Measurements from ENCODE around the gene SLC37A2. TPM values are rescaled to one million over a fixed set of nuclear protein-coding genes. Genes with fewer than 3 reads are reported as not detected.

SLC37A2 gene
- total and polyA plus RNA-seq, 8 donors: 2.2 to 42.5 (median 3.2) TPM

- H3K27me3 ChIP-seq: peaks cover 0 to 16% of the 10 kb centered on the region in 2 donors
- no peak overlapping the region for H3K27ac ChIP-seq
- H3K4me1 ChIP-seq: peaks cover 0 to 2% of the 10 kb centered on the region in 2 donors
- TF ChIP-seq, protein P1, sequence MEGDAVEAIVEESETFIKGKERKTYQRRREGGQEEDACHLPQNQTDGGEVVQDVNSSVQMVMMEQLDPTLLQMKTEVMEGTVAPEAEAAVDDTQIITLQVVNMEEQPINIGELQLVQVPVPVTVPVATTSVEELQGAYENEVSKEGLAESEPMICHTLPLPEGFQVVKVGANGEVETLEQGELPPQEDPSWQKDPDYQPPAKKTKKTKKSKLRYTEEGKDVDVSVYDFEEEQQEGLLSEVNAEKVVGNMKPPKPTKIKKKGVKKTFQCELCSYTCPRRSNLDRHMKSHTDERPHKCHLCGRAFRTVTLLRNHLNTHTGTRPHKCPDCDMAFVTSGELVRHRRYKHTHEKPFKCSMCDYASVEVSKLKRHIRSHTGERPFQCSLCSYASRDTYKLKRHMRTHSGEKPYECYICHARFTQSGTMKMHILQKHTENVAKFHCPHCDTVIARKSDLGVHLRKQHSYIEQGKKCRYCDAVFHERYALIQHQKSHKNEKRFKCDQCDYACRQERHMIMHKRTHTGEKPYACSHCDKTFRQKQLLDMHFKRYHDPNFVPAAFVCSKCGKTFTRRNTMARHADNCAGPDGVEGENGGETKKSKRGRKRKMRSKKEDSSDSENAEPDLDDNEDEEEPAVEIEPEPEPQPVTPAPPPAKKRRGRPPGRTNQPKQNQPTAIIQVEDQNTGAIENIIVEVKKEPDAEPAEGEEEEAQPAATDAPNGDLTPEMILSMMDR (IDR thresholded peaks at IDR 0.05): no peak
- intact Hi-C loops (cut with DNase I): no loop called here
- DNase-seq (no peak), ATAC-seq (no peak)
- H3K4me3 ChIP-seq: no peak overlapping the region
- no peaks in the 10 kb centered on the region for H3K36me3 ChIP-seq
- H3K9me3 ChIP-seq: no peaks in the 10 kb centered on the region
Observed at GRCh38 chr11:125129316-125129993, 66.3 kb downstream of the SLC37A2 start.

GRCh38 chr11:125132071-125132470, 69.0 kb downstream of the SLC37A2 start:
- DNase-seq (no peak), ATAC-seq (no peak)
- Histone ChIP-seq H3K27me3 (peaks cover 0 to 16% of the 10 kb centered on the region in 2 donors), H3K36me3 (no peaks in the 10 kb centered on the region), H3K9me3 (no peaks in the 10 kb centered on the region), H3K4me3 (no peak overlapping the region), H3K27ac (no peak overlapping the region), H3K4me1 (no peaks in the 10 kb centered on the region)
- TF ChIP-seq, protein P1 (IDR thresholded peaks at IDR 0.05): no peak
- intact Hi-C loops (cut with DNase I): no loop called here

DNA sequence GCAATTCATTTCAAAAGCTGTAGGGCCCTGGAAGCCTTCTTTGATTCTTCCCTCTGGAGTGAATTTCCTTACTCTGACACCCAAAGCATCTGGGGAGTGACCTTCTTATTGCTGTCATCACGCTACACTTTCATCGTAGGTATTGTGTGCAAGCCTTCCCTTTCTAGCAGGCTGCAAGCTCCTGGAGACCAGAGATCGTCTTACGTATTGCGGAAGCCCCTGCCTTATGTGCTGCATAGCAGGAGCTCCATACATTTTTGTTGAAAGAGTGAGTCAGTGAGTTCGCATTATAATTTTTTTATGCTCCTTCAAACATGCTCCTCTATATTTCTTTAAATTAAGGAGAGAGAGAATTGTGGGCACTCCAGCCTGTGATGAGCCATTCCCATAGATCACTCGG, 69.5 kb downstream of the SLC37A2 start:
- TF ChIP-seq, protein P1 (IDR thresholded peaks at IDR 0.05): no peak
- Histone ChIP-seq H3K36me3 (no peaks in the 10 kb centered on the region), H3K9me3 (no peaks in the 10 kb centered on the region), H3K4me1 (no peaks in the 10 kb centered on the region), H3K27me3 (peaks cover 0 to 16% of the 10 kb centered on the region in 2 donors), H3K27ac (no peak overlapping the region), H3K4me3 (no peak overlapping the region)
- intact Hi-C loops (cut with DNase I): no loop called here
- ATAC-seq (no peak), DNase-seq (no peak)

DNA sequence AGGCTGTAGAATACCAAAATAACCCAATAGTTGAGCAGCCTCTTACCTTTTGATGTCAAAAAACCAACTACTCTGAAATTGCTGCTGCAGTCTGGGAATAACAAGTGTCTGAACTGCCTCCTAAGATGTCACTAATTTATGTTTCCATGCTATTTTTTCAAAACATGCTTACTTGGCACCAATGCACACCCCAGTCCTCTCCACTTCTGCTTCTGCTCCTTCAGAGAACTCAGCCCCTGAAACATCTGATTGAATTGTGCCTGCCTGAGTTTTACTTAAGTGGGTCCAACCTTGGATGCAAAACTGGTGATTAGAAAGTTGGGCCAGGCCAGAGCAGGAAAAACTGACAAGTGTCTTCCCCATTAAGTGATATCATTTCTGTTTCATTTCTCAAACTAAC, 72.9 kb downstream of the SLC37A2 start:
- ATAC-seq: no peak
- Histone ChIP-seq H3K4me3 (no peak overlapping the region), H3K27me3 (peaks cover 0 to 9% of the 10 kb centered on the region in 2 donors), H3K36me3 (no peaks in the 10 kb centered on the region), H3K27ac (no peak overlapping the region), H3K9me3 (no peaks in the 10 kb centered on the region), H3K4me1 (no peaks in the 10 kb centered on the region)
- DNase-seq: no peak
- intact Hi-C loops (cut with DNase I): no loop called here
- TF ChIP-seq, protein P1 (IDR thresholded peaks at IDR 0.05): no peak

GRCh38 chr11:125138966-125139365, 75.9 kb downstream of the SLC37A2 start:
- Histone ChIP-seq H3K4me3 (no peak overlapping the region), H3K4me1 (peaks cover 0 to 8% of the 10 kb centered on the region in 2 donors), H3K27ac (no peak overlapping the region), H3K36me3 (no peaks in the 10 kb centered on the region), H3K27me3 (peaks cover 0 to 18% of the 10 kb centered on the region in 2 donors), H3K9me3 (no peaks in the 10 kb centered on the region)
- ATAC-seq (no peak), DNase-seq (no peak)
- TF ChIP-seq, protein P1 (IDR thresholded peaks at IDR 0.05): no peak
- intact Hi-C loops (cut with DNase I): no loop called here

Data from left lung (tissue), 10 donors.